ENCODE measurements around the gene EML6.

Gene EML6

DNA sequence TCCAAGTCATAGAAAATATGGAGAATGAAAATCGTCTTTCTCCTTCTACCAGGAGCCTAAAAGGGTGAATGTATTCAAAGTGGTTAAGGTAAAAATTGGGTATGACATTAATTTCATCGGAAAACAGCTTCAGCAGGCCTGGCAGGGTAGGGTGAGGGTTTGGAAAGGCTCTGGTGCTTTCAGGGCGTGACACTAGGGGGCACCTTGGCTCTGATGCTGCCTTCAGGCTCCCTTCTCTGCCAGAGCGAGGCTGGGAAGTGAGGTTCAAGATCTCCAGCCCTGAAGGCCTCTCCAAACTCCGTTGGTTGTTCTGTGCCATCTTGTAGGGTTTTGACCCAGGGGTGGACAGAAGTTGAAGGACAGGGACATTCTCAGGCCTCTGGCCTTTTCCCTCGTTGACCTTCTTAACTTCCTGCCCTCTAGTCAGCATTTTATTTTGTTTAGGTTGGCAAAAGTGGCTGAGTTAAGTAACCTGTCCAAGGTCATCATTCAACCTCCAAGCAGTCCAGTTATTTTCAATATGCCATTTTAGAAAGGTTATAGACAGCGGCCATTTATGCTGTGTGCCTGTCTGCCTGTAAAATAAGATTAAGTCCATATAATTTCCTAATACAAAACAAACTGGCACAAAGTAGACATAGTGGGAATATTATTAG lies 40.3 kb downstream of the EML6 start:
- no peaks in the 10 kb centered on the region for H3K27me3 ChIP-seq (ENCODE audit: insufficient read depth, low read length)

DNA sequence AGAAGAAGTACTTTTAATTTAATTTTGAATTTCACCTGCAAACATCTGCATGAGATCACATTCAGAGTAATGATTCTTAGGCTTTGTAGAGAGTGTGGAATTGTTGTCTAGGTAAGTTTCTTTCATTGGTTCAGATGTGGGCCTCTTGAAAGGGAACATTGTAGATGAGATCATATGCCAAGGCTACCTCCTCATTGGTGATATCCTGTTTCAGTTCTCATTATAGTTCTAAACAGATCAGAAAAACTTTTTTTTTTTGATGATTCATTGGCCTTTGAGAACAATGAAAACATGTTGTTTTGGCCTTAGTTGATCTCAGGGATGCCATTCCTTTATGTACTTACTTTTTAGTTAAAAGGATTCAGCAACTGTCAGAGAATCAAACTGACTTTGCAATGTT lies 44.5 kb downstream of the EML6 start:
- Histone ChIP-seq H3K4me1 (ENCODE audit: insufficient read depth, low read length) (no peaks in the 10 kb centered on the region), H3K9me3 (ENCODE audit: insufficient read depth, low read depth, low read length) (no peaks in the 10 kb centered on the region), H3K27me3 (ENCODE audit: insufficient read depth, low read length) (no peaks in the 10 kb centered on the region), H3K27ac (ENCODE audit: low read length) (no peak overlapping the region), H3K9ac (ENCODE audit: low read depth, low read length) (no peak overlapping the region), H3K4me3 (ENCODE audit: low read length) (no peak overlapping the region), H3K36me3 (ENCODE audit: insufficient read depth, low read depth, low read length) (no peaks in the 10 kb centered on the region)

More for the DNA sequence above, 40.3 kb downstream of the EML6 start:
- no peaks in the 10 kb centered on the region for H3K4me1 ChIP-seq (ENCODE audit: insufficient read depth, low read length)
- H3K36me3 ChIP-seq (ENCODE audit: insufficient read depth, low read depth, low read length) = no peaks in the 10 kb centered on the region
- no peak overlapping the region for H3K27ac ChIP-seq (ENCODE audit: low read length)
- no peaks in the 10 kb centered on the region for H3K9me3 ChIP-seq (ENCODE audit: insufficient read depth, low read depth, low read length)
- no peak overlapping the region for H3K9ac ChIP-seq (ENCODE audit: low read depth, low read length)
- H3K4me3 ChIP-seq (ENCODE audit: low read length) = no peak overlapping the region

DNA sequence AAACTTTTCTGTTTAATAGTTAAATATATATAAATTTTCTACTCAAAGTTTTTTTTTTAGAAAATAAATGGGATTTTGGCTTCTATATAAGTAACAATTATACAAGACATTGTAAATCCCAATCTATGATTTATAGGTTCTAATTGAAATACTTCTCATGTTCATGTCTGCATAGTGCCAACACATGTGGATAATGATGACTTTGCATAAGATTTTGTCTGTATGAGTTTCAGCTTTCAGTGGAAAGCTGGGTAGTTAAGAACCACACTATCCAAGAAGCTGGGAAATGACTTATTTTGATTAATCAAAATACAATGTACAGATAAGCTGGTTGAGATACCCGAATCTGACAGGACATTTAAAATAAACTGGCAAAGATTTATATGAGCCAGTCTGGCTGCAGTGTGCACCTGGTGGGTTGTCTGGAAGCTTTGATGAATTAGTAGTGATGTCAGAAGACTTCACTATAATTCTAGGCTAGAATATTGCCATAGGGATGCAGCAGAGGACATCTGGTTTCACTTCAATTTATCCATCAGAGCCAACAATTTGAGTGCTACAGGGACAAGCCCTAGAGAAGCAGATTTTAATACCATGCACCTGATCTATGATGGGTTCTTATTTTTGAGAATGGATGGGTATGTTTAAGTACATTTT lies 45.4 kb downstream of the EML6 start:
- no peaks in the 10 kb centered on the region for H3K4me1 ChIP-seq (ENCODE audit: insufficient read depth, low read length)
- no peaks in the 10 kb centered on the region for H3K9me3 ChIP-seq (ENCODE audit: insufficient read depth, low read depth, low read length)
- H3K9ac ChIP-seq (ENCODE audit: low read depth, low read length) = no peak overlapping the region
- H3K4me3 ChIP-seq (ENCODE audit: low read length) = no peak overlapping the region
- no peaks in the 10 kb centered on the region for H3K36me3 ChIP-seq (ENCODE audit: insufficient read depth, low read depth, low read length)
- H3K27me3 ChIP-seq (ENCODE audit: insufficient read depth, low read length) = no peaks in the 10 kb centered on the region
- no peak overlapping the region for H3K27ac ChIP-seq (ENCODE audit: low read length)

DNA sequence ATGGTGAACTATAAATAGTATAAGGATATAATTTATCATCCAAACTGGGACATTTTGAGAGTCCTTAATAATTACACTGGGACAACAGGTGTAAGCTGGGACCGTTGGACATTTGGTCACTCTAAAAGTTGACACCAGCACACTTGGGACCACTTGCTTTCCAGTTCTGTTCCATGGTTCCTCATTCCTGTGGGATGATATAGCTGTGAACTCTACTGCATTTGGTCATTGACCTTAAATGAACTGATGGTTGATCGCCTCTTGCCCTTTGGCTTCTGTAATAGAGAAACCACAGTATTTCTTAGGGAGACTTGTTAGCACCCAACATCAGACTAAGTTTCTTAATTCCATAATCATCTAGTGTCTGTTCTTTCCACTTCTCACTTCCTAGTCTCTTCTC lies 46.7 kb downstream of the EML6 start:
- Histone ChIP-seq H3K4me1 (ENCODE audit: insufficient read depth, low read length) (no peaks in the 10 kb centered on the region), H3K27ac (ENCODE audit: low read length) (no peak overlapping the region)

DNA sequence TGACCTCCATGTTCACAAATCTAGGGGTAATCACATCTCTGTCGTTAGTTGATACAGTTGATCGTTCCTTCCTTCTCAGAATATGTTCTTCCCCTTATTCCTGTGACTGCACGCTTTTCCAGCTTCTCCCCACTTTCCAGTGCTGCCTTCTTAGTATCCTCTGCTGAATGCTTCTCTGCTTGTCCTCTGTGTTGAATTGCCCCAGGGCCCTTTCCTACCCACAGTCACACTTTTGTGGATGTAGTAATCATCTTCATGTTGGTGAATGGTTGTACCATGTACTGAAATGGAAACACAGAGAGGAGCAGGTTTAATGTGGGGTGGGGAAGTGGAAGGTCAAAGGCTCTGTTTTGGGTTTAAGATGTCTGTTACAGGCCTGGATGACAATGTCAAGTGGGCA lies 47.2 kb downstream of the EML6 start:
- H3K27ac ChIP-seq (ENCODE audit: low read length) = no peak overlapping the region

More for the DNA sequence above, 46.7 kb downstream of the EML6 start:
- Histone ChIP-seq H3K36me3 (ENCODE audit: insufficient read depth, low read depth, low read length) (no peaks in the 10 kb centered on the region), H3K9me3 (ENCODE audit: insufficient read depth, low read depth, low read length) (no peaks in the 10 kb centered on the region), H3K27me3 (ENCODE audit: insufficient read depth, low read length) (no peaks in the 10 kb centered on the region), H3K9ac (ENCODE audit: low read depth, low read length) (no peak overlapping the region), H3K4me3 (ENCODE audit: low read length) (no peak overlapping the region)

DNA sequence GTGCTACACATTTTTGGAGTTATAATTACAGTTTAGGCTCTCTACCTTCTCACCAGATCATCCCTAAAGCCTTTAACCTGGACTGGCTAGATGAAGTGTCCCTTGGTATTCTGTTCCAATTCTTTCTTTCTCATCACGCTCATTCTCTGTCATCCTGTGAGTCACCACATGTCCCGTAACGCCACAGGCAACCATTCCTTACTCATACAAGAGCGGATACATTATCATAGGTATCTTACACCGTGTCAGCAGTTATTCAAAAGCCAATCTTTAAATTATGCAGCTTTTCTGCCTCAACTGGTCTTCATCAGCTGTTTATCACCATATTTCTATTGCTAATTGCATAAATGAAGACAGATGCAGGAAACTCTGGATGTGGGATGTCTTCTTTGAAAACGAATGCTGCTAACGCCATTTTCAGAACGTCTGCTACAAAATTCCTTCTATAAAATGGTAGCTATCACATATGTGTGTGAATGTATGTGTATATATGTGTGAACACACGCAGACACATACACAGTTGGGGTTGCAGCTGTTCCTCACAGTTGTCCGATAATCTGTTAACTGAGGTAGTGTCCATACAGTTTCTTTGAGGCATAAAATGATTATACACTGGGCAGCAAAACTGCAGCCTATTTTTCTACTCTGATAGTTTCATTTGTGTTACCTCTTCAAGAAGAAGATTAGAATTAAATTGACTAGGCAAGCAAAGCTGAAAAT lies 47.9 kb downstream of the EML6 start:
- no peak overlapping the region for H3K9ac ChIP-seq (ENCODE audit: low read depth, low read length)
- H3K9me3 ChIP-seq (ENCODE audit: insufficient read depth, low read depth, low read length) = no peaks in the 10 kb centered on the region
- H3K27ac ChIP-seq (ENCODE audit: low read length) = no peak overlapping the region
- no peaks in the 10 kb centered on the region for H3K36me3 ChIP-seq (ENCODE audit: insufficient read depth, low read depth, low read length)
- H3K27me3 ChIP-seq (ENCODE audit: insufficient read depth, low read length) = no peaks in the 10 kb centered on the region
- no peak overlapping the region for H3K4me3 ChIP-seq (ENCODE audit: low read length)
- no peaks in the 10 kb centered on the region for H3K4me1 ChIP-seq (ENCODE audit: insufficient read depth, low read length)

More for the DNA sequence above, 47.2 kb downstream of the EML6 start:
- H3K36me3 ChIP-seq (ENCODE audit: insufficient read depth, low read depth, low read length) = no peaks in the 10 kb centered on the region
- H3K9me3 ChIP-seq (ENCODE audit: insufficient read depth, low read depth, low read length) = no peaks in the 10 kb centered on the region
- no peak overlapping the region for H3K4me3 ChIP-seq (ENCODE audit: low read length)
- no peaks in the 10 kb centered on the region for H3K4me1 ChIP-seq (ENCODE audit: insufficient read depth, low read length)
- no peaks in the 10 kb centered on the region for H3K27me3 ChIP-seq (ENCODE audit: insufficient read depth, low read length)
- no peak overlapping the region for H3K9ac ChIP-seq (ENCODE audit: low read depth, low read length)

DNA sequence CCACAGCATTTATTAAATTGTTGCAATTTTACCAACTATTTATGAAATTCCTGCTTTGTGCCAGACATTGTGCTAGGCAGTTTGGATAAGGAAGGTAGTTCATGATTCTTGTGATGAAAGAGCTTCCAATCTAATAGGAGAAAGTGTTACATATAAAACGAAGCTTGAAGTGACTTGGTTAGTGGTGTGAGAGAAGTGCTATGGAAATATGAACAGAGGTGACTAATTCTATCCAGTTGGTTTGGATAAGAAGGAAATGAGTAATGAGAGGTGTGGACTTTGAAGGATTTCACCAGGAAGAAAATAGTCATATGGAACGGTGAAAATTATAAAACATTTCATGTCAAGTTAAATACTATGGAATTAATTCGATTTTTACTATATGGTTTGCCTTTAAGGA lies 48.6 kb downstream of the EML6 start:
- no peak overlapping the region for H3K27ac ChIP-seq (ENCODE audit: low read length)
- H3K27me3 ChIP-seq (ENCODE audit: insufficient read depth, low read length) = no peaks in the 10 kb centered on the region
- H3K4me3 ChIP-seq (ENCODE audit: low read length) = no peak overlapping the region
- H3K36me3 ChIP-seq (ENCODE audit: insufficient read depth, low read depth, low read length) = no peaks in the 10 kb centered on the region
- no peaks in the 10 kb centered on the region for H3K9me3 ChIP-seq (ENCODE audit: insufficient read depth, low read depth, low read length)
- H3K9ac ChIP-seq (ENCODE audit: low read depth, low read length) = no peak overlapping the region
- H3K4me1 ChIP-seq (ENCODE audit: insufficient read depth, low read length) = no peaks in the 10 kb centered on the region

DNA sequence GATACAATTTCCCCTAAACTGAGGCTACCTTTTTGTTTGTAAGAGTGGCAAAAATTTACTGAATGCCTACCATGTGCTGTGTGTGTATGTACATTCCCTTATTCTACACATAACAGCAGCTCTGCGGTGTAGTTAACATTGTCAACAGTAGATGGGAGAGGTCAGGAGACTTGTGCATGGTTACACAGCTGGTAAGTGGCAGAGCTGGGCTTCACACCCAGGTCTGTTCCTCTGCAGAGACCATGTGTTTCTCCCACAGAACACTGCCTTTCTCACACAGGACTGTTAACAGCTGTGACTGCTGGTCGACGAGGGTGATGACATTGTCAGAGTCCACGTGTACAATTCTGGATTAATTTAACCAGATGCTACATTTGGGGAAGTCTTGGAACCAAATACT lies 49.1 kb downstream of the EML6 start:
- no peaks in the 10 kb centered on the region for H3K27me3 ChIP-seq (ENCODE audit: insufficient read depth, low read length)
- H3K36me3 ChIP-seq (ENCODE audit: insufficient read depth, low read depth, low read length) = no peaks in the 10 kb centered on the region
- no peak overlapping the region for H3K4me3 ChIP-seq (ENCODE audit: low read length)
- no peak overlapping the region for H3K9ac ChIP-seq (ENCODE audit: low read depth, low read length)
- no peaks in the 10 kb centered on the region for H3K4me1 ChIP-seq (ENCODE audit: insufficient read depth, low read length)
- no peaks in the 10 kb centered on the region for H3K9me3 ChIP-seq (ENCODE audit: insufficient read depth, low read depth, low read length)
- no peak overlapping the region for H3K27ac ChIP-seq (ENCODE audit: low read length)

DNA sequence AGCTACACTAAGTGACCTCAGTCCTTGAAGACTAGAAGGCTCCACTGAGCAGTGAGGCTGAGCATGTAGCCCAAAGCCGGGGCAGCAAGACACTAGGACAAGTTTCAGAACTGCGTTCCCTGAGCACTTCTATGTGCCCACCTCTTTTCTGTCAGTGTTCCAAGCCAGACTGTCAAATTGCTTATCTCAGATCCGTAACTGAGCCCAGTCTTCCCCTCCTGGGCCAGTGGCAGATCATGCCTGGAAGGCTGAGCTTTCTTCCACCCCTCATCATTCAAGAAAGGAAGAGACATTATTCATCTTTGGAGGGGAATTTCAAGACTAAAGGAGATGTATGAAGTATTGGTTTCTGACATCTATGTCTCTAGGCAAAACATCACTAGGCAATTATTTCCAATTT lies 49.8 kb downstream of the EML6 start:
- no peaks in the 10 kb centered on the region for H3K27me3 ChIP-seq (ENCODE audit: insufficient read depth, low read length)
- H3K4me3 ChIP-seq (ENCODE audit: low read length) = no peak overlapping the region
- H3K9ac ChIP-seq (ENCODE audit: low read depth, low read length) = no peak overlapping the region
- H3K27ac ChIP-seq (ENCODE audit: low read length) = no peak overlapping the region
- H3K4me1 ChIP-seq (ENCODE audit: insufficient read depth, low read length) = no peaks in the 10 kb centered on the region
- H3K9me3 ChIP-seq (ENCODE audit: insufficient read depth, low read depth, low read length) = no peaks in the 10 kb centered on the region
- no peaks in the 10 kb centered on the region for H3K36me3 ChIP-seq (ENCODE audit: insufficient read depth, low read depth, low read length)

DNA sequence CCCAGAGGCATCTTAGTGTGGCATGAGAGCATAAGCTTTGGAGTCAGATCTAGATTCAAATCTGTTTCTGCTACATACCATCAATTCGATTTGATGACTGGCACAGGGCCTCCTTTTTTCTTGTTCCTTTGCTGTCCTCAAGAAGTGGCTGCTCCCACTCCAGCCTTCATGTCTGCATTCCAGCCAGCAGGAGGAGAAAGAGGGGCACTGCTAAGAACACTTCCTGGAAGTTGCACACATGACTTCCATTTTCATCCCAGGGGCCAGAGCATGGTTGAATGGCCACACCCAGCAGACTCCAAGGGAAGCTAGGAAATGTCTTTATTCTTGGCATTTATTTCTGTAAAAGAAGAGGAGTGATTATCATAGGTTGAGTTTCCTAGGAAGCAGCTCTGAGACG lies 50.4 kb downstream of the EML6 start:
- H3K9me3 ChIP-seq (ENCODE audit: insufficient read depth, low read depth, low read length) = no peaks in the 10 kb centered on the region
- H3K4me3 ChIP-seq (ENCODE audit: low read length) = no peak overlapping the region
- H3K9ac ChIP-seq (ENCODE audit: low read depth, low read length) = no peak overlapping the region
- H3K27me3 ChIP-seq (ENCODE audit: insufficient read depth, low read length) = no peaks in the 10 kb centered on the region
- no peak overlapping the region for H3K27ac ChIP-seq (ENCODE audit: low read length)
- H3K4me1 ChIP-seq (ENCODE audit: insufficient read depth, low read length) = no peaks in the 10 kb centered on the region
- H3K36me3 ChIP-seq (ENCODE audit: insufficient read depth, low read depth, low read length) = no peaks in the 10 kb centered on the region

DNA sequence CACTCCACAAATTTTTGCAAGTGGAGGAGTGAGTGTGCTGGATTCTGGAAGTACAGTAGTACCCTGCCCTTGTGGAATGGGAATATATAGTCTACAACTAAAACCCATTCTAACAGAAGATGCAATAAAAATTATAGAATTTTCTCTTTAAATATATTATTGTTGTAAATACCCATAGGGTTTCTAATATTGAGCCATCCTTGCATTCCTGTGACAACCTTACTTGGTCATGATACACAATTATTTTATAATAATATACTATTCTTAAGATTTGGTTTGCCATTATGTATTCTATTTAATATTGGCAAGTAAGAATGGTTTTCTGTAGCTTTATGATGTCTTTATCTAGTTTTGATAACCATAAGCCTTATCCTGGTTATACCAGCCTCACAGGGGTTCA lies 52.2 kb downstream of the EML6 start:
- no peaks in the 10 kb centered on the region for H3K27me3 ChIP-seq (ENCODE audit: insufficient read depth, low read length)
- H3K4me1 ChIP-seq (ENCODE audit: insufficient read depth, low read length) = no peaks in the 10 kb centered on the region
- no peaks in the 10 kb centered on the region for H3K36me3 ChIP-seq (ENCODE audit: insufficient read depth, low read depth, low read length)
- H3K27ac ChIP-seq (ENCODE audit: low read length) = no peak overlapping the region
- no peak overlapping the region for H3K4me3 ChIP-seq (ENCODE audit: low read length)
- no peak overlapping the region for H3K9ac ChIP-seq (ENCODE audit: low read depth, low read length)
- H3K9me3 ChIP-seq (ENCODE audit: insufficient read depth, low read depth, low read length) = no peaks in the 10 kb centered on the region

DNA sequence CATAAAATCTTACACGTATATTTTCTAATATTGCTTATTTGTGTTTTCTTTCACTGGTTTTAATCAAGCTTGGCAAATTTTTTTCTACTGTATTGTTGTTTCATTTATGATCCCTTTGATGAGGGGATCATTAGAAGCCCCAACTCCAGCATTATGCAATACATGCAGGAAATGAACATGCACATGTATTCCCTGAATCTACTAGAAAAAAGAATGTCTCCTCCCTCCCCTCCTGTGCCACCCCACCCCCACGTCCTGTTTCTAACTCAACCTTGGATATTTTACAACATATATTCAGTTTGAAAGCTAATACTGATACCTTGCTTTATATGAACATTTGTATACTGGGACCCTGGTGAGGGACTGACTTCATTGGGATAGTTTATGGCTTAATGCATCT lies 53.0 kb downstream of the EML6 start:
- no peak overlapping the region for H3K4me3 ChIP-seq (ENCODE audit: low read length)
- no peaks in the 10 kb centered on the region for H3K27me3 ChIP-seq (ENCODE audit: insufficient read depth, low read length)
- H3K4me1 ChIP-seq (ENCODE audit: insufficient read depth, low read length) = no peaks in the 10 kb centered on the region
- H3K36me3 ChIP-seq (ENCODE audit: insufficient read depth, low read depth, low read length) = no peaks in the 10 kb centered on the region
- no peaks in the 10 kb centered on the region for H3K9me3 ChIP-seq (ENCODE audit: insufficient read depth, low read depth, low read length)
- H3K27ac ChIP-seq (ENCODE audit: low read length) = no peak overlapping the region
- no peak overlapping the region for H3K9ac ChIP-seq (ENCODE audit: low read depth, low read length)

All from iPS-20b (cell line).